Prostate gland (tissue), 2 donors: Measurements from ENCODE around the gene FGF5.

Experiments used
- POLR2A ChIP-seq: fragments of 450-650 bp; IDR thresholded peaks from one replicate; pipeline ENCODE4 v1.6.1; 2016; ENCODE audit warnings: antibody characterized with exemption, mild to moderate bottlenecking
- TF ChIP-seq, protein P1 (sequence below), 4 experiments: fragments of 200-600 bp in 2 of 4; fragments of 450-650 bp in 2 of 4; sonication (generic) in 2 of 4; IDR thresholded peaks; 1 replicate in 3 of 4; 2 replicates in 1 of 4; pipeline ENCODE4 v1.5.1; 2016 to 2019; ENCODE audit warnings: antibody characterized with exemption in 4 of 4, mild to moderate bottlenecking in 2 of 4, moderate library complexity in 2 of 4

DNA sequence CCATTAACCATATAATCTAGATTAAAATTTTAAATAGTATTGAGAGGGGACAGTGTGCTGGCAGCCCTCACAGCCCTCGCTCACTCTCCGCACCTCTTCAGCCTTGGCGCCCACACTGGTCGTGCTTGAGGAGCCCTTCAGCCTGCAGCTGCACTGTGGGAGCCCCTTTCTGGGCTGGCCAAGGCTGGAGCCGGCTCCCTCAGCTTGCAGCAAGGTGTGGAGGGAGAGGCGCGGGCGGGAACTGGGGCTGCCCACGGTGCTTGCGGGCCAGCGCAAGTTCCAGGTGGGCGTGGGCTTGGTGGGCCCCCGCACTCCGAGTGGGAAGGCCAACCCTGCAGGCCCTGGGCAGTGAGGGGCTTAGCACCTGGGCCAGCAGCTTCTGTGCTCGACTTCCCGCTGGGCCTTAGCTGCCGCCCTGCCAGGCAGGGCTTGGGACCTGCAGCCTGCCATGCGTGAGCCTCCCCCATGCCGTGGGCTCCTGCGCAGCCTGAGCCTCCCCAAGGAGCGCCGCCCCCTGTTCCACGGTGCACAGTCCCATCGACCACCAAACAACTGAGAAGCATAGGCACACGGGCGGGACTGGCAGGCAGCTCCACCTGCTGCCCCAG is 36.3 kb downstream of the FGF5 start:
- TF ChIP-seq, protein P1, sequence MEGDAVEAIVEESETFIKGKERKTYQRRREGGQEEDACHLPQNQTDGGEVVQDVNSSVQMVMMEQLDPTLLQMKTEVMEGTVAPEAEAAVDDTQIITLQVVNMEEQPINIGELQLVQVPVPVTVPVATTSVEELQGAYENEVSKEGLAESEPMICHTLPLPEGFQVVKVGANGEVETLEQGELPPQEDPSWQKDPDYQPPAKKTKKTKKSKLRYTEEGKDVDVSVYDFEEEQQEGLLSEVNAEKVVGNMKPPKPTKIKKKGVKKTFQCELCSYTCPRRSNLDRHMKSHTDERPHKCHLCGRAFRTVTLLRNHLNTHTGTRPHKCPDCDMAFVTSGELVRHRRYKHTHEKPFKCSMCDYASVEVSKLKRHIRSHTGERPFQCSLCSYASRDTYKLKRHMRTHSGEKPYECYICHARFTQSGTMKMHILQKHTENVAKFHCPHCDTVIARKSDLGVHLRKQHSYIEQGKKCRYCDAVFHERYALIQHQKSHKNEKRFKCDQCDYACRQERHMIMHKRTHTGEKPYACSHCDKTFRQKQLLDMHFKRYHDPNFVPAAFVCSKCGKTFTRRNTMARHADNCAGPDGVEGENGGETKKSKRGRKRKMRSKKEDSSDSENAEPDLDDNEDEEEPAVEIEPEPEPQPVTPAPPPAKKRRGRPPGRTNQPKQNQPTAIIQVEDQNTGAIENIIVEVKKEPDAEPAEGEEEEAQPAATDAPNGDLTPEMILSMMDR (IDR thresholded peaks at IDR 0.05) = no peak
- TF ChIP-seq POLR2A = no peak
